HT1080 (cell line): ENCODE data around the gene EFCAB12. TPM values are rescaled to one million over a fixed set of nuclear protein-coding genes. Genes with fewer than 3 reads are reported as not detected.

Experiments
- small RNA-seq: library from RNA; depleted of rRNA; stranded (forward); fragments of <200 nt; gene quantifications from one replicate; pipeline ENCODE3, GENCODE V24; 2014
- total RNA-seq: library from RNA; depleted of rRNA; stranded (reverse); fragments of >200 nt; shearing (Covaris generic); gene quantifications from 2 replicates; pipeline ENCODE4 v1.2.3, GENCODE V29; 2014; rRNA removed

EFCAB12 gene
- total RNA-seq, 1 experiment from 2014 or later, result not detected

Small RNA genes within 50 kb of the gene (small RNA-seq; reads per million reads assigned to genes)
- gene SNORA7B, result 63.3 reads per million, percentile 95 among the genes with 10 or more reads in this experiment

Other genes starting within 250 kb of the EFCAB12 start
- 649 and 701 TPM in 2 replicates for gene CNBP, start 244.7 kb downstream of the EFCAB12 start, total RNA-seq
- gene COPG1, start 179.0 kb downstream of the EFCAB12 start, total RNA-seq, result 155 and 158 TPM in 2 replicates
- gene HMCES, start 149.8 kb downstream of the EFCAB12 start, total RNA-seq, result 37.4 and 54.9 TPM in 2 replicates
- gene MBD4, start 11.3 kb upstream of the EFCAB12 start, total RNA-seq, result 26.0 and 35.7 TPM in 2 replicates
- 12.2 and 14.6 TPM in 2 replicates for gene IFT122, start 11.6 kb upstream of the EFCAB12 start, total RNA-seq
- not detected in 2 replicates for gene RHO, start 100.0 kb upstream of the EFCAB12 start, total RNA-seq
- not detected in 2 replicates for gene H1-8, start 114.5 kb upstream of the EFCAB12 start, total RNA-seq
- gene PLXND1, start 178.0 kb upstream of the EFCAB12 start, total RNA-seq, result 26.7 and 28.5 TPM in 2 replicates